RCC 7860 (cell line): ENCODE results near the gene SNX9.
"Not testable (repeated sequence)": the region's sequence is repeated elsewhere in the genome, so short reads cannot be mapped to it uniquely, and the experiment has no call there.

Experiments used
- DNase-seq: peaks from one replicate; pipeline ENCODE4 v3.0.0-alpha.2; 2015; ENCODE audit warnings: low spot score
- FAIRE-seq: peaks from 2 replicates; lab custom pipeline; 2012; peaks lifted over from hg19 to GRCh38; lab: Jason Lieb, UNC

SNX9 gene

GRCh38 chr6:157823001-157823527 is at the start of gene SNX9:
Gene SNX9, plus strand, starts transcription at chr6:157823246. Its CDS starts 189 bp downstream, at chr6:157823435.
- DNase-seq: peak; percentile 56
- FAIRE-seq: no peak

- FAIRE-seq (no peak), DNase-seq (no peak)
Measured at GRCh38 chr6:157773248-157773773, 49.7 kb upstream of the SNX9 start.

GRCh38 chr6:157774153-157775135 is 48.6 kb upstream of the SNX9 start:
- FAIRE-seq: no peak

GRCh38 chr6:157775376-157775775 is 47.7 kb upstream of the SNX9 start:
- no peak for DNase-seq
- FAIRE-seq: no peak

More at GRCh38 chr6:157774153-157775135, 48.6 kb upstream of the SNX9 start:
- DNase-seq: no peak

- DNase-seq (no peak), FAIRE-seq (no peak)
Measured at GRCh38 chr6:157777344-157777743, 45.7 kb upstream of the SNX9 start.

- FAIRE-seq: no peak
- no peak for DNase-seq
Measured at GRCh38 chr6:157778719-157779118, 44.3 kb upstream of the SNX9 start.

GRCh38 chr6:157779705-157780604 is 43.1 kb upstream of the SNX9 start:
- DNase-seq: no peak
- FAIRE-seq: no peak

- no peak for DNase-seq
- no peak for FAIRE-seq
Measured at GRCh38 chr6:157785636-157786035, 37.4 kb upstream of the SNX9 start.

GRCh38 chr6:157786221-157786620 is 36.8 kb upstream of the SNX9 start:
- FAIRE-seq: no peak
- DNase-seq: no peak

- FAIRE-seq: no peak
- no peak for DNase-seq
Measured at GRCh38 chr6:157787080-157787479, 36.0 kb upstream of the SNX9 start.

- FAIRE-seq (no peak), DNase-seq (no peak)
Measured at GRCh38 chr6:157788180-157788579, 34.9 kb upstream of the SNX9 start.

- DNase-seq (no peak), FAIRE-seq (no peak)
Measured at GRCh38 chr6:157789297-157789696, 33.7 kb upstream of the SNX9 start.

- FAIRE-seq (no peak), DNase-seq (no peak)
Measured at GRCh38 chr6:157789861-157790260, 33.2 kb upstream of the SNX9 start.

- no peak for DNase-seq
- FAIRE-seq: no peak
Measured at GRCh38 chr6:157790548-157791160, 32.4 kb upstream of the SNX9 start.

GRCh38 chr6:157791450-157791849 is 31.6 kb upstream of the SNX9 start:
- no peak for FAIRE-seq
- no peak for DNase-seq

- no peak for FAIRE-seq
- DNase-seq: no peak
Measured at GRCh38 chr6:157792671-157793070, 30.4 kb upstream of the SNX9 start.

- DNase-seq, FAIRE-seq: not testable (repeated sequence)
Measured at GRCh38 chr6:157794012-157794411, 29.0 kb upstream of the SNX9 start.

- no peak for DNase-seq
- FAIRE-seq: no peak
Measured at GRCh38 chr6:157795841-157796240, 27.2 kb upstream of the SNX9 start.

GRCh38 chr6:157798851-157799250 is 24.2 kb upstream of the SNX9 start:
- DNase-seq: no peak
- no peak for FAIRE-seq

GRCh38 chr6:157799561-157799960 is 23.5 kb upstream of the SNX9 start:
- DNase-seq, FAIRE-seq: not testable (repeated sequence)
